HUDEP-2 (cell line): Measurements from ENCODE around the gene CELSR1.

Experiments
- DNase-seq, 76 experiments: peaks; one replicate each; lab custom pipeline; 2025; ENCODE audit not compliant: unreplicated experiment in 76 of 76; lab: John Stamatoyannopoulos, UW

CELSR1 gene

DNA sequence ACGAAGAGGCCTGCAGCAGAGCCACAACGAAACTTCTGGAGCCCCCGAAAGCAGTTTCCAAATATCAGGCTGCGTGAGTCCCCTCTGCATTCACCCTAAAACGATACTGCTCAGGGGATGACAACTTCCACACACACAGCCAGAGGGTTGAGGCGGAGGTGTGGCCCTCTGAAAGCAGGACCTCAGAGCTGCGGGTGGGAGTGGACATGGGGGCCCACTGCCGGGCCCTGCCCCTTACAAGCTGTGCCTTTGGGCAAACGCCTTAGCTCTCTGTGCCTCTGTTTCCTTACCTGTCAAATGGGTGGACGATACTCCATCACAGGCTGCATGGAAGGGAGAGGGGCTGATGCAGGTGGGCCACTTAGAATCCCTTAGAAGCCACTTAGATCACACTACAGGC is 148.8 kb downstream of the CELSR1 start:
- no peak for DNase-seq

DNA sequence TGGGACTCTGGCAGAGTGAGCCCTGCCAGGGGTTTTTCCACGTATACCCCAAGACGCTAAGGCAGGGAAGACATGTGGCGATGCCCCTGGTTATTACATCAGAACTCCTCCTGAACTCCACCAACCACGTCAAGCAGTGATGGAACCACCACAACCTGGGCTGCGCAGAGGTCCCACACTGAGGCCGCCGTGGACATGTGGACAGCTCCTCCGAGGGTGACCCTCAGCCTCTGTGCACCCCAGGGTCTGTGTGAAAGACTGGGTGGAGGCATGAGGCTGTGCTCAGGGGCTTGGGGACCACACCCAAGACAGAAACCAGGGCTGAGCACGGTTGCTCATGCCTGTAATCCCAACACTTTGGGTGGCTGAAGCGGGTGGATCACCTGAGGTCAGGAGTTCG is 149.7 kb downstream of the CELSR1 start:
- no peak for DNase-seq

DNA sequence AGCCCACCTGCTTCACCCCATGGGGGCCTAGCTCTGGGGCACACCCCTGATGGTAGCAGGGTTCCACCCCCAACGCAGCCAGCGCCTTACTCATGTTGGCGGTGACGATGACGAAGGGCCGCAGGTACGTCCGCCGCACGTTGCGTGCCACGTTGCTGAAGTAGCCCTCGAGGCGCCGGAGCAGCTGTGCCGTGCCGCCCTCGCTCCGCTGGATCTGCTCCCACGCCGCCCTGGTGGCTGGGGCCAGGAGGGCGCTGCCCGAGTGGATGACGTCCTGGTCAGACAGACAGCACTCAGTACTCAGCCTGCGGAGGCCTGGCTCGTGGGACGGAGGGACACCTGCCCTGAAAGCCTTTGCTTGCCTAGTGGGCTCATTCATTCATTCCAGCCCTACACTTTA is 151.1 kb downstream of the CELSR1 start:
- no peak for DNase-seq

DNA sequence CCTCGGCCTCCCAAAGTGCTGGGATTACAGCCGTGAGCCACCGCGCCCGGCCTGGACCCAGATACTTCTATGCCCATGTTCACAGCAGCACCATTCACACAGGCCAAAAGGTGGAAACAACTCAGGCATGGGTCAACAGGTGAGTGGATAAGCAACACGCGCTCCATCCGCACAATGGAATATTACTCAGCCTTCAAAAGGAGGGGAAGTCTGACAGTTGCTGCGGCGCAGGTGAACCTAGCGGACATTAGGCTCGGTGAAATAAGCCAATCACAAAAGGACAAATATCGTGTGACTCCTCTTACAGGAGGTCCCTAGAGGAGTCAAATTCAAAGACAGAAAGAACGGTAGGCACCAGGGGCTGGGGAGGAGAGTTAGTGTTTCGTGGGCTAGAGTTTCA is 154.9 kb downstream of the CELSR1 start:
- no peak for DNase-seq

DNA sequence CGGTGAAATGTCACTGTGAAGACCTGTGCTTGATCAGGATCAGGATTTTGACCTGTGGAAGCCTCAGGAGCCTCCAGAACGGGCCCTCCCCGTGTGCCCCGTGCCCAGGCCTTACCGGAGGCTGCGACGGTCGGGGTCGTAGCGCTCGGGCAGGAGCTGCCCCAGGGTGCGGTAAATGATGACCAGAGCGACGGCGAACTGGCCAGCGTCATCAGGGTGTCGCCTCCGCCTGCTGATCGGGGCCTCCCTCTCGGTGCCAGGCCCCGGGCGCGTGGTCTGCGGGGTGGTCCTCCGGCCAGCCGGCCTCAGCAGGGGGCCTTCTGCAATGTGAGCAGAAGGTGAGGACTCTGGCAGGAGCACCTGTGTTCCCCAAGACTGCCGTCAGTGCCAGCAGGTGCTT is 155.7 kb downstream of the CELSR1 start:
- DNase-seq: no peak

DNA sequence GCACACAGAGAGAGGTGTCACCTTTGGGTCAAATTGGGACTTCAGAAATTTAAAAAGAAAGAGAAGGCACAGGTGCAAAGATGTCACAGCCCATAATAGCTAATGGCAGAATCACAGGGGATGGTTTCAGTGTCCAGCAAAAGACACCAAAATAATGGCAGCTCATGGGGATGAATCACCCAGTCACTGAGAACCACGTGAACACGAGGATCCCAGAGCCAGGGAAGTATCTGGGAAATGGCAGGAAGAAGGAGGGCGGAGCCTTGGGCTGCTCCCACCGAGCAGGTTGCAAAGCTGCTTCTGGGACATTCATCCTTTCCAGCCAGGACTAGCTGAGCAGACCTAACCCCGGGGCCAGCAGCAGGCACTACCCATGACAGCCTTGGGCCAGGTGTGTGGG is 156.3 kb downstream of the CELSR1 start:
- no peak for DNase-seq

DNA sequence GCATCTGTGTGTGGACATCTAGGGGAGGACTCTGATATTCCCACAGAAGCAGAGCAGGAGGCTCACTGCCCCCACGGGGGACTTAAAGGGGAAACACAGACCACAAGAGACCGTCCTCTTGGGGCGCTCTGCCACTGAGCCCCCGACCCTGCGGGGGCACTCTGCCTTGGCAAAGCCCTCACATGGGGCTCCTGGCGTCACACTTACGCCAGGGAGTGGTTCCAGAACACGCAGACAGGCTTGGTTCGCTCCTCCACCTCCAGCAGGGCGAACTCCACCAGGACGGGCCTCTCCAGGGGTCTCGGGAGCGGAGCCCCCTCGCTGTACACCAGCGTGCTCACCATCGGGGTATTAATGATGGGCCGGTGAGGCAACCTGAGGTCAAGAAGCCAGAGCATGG is 156.8 kb downstream of the CELSR1 start:
- no peak for DNase-seq

DNA sequence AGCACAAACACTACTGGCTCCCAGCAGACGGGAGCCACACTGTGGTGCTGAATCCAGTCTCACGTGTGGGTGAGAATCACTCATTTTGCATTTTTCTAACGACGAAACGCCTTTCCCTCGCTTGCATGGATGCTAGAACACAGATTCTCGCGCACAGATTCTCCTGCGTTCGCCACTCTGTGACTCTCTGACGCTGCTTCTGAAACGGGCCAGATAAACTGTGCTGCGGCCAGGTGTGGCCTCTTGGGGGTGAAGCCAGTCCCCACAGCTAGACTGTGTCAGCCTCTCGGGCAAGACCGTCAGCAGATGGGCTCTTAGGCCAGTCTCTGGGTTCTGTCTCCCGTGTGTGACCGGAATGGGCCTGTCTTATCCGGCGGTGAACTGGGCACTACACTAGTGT is 157.4 kb downstream of the CELSR1 start:
- no peak for DNase-seq

DNA sequence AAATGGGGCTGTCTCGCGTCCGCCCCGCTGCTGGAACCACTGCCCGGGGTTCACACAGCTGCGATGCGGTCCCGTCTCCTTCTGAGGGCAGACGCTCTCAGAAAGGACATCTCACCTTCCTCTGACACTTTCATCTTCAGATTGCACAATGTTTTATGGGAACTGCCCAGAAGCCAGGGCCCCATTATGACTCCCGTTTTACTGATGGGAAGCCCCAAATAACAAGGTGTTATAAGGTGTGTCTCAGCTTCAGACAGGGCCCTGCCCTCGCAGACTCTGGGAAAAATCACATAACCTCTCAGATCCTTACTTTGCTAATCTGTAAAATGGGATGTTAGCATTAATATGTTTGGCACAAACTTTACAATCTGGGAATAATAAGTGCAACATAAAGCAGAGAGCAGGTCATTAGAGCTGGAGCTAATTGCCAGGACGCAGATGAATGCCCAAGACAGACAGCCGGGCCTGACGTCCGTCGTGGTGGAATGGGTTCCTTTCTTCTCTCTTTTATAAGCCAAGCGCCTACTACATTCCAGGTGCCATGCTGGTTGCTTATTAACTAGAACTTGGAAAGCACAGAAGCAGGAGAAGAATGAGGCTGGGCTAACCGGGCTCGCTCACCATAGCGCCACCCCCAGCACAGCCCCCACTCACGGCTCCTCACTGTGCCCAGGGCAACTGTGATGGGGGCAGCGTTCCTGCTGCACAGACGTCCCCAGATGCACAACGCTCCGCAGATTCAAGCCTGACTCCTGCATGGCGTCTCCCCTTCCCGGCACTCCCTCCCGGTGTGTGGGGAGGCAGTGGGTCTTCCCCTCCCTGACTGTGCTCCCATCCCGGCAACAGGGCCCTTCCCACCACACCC is 158.1 kb downstream of the CELSR1 start:
- no peak for DNase-seq

DNA sequence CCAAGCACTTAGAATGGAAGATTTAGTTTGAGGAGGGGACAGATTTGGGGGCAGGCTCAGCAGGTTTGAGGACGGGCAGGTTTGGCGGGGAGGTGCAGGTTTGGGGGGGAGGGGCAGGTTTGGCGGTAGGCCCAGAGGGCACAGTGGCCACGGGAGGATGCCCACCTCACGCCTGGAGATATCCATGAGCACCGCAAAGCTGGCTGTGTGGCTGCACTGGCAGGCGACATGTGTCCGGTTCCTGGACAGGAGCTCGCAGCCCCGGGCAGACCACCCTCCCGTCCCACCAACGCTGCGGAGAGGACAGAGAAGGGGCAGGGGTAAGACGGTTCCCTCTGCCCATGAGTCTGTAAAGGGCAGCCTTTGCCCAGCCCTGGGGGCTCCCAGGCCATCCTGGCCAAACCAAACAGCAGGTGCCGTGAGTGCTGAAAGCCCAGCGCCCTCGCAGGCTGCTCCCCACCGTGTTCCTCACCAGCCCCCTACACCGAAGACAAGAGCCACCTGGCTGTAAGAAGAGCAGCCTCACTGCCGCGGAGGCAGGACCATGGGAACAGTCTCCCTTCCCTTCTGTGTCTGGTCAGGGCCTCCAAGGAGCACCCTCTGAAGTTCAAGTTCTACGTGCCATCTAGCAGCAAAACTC is 158.9 kb downstream of the CELSR1 start:
- no peak for DNase-seq

DNA sequence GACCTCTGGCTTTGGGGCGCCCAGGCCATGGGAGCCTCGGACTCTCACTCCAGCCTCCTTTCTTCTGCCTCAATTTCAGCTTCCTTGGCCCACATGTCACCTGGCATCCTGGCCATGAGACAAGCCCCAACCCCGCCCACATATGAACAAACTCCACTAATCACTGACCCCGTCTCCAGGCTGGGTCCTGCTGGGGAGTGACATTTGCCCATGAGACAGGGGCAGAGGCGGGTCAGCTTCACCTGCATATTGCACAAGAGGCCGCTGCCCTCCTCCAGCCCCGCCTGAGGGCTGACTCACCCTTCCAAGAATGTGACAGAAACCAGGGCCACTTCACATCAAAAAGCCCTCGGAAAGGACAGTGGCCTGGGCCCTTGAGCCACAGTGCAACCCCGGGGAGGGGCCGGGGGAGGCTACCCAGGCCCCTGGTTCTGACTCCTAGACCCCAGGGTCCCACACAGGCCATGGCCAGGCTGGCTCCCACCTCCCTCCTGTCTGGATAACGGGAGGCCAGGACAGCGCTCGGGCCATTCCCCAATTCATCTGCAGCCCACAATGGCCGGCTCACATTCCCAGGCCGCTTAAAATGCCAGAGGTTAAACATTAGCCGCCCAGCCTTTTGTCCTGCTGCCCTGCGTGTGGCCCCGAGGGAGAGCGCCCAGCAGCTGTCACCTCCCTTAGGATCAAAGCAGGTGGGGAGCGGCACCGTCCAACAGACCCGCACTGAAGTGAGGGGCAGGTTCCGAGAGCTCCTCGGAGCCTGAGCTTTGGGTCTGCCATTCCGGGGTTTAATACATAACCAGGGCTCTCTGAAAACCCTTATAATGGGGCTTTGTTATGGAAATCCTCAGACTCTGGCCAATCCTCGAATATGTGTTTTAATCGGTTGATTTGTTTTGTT is 159.6 kb downstream of the CELSR1 start:
- no peak for DNase-seq

DNA sequence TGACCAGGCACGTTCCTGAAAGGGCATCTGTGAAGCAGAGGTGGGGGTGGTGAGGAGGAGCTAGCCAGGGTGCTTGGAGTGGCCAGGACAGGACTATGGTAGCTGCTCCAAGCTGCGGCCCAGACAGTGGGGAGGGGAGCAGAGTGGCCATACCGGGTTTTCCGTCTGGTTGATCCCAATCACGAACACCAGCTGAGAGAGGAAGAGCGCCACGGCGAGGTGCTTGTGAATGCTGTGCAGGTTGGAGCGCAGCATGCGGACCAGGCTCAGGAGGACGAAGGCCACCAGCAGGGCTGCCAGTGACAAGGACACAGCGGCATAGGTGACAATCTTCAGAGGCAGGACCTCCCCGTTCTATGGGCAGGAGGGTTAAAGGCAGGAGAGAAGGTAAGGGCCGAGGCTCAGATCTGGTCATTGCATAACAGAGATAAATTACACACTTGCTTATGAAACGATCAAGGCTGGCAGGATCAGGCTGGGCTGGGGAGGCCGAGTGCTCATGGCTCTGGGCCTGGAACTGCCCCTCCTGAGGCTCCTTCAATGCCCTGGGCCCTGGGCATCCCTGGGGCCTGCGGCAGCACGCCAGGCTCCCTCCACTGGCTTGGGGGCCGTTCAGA is 160.4 kb downstream of the CELSR1 start:
- DNase-seq: no peak

DNA sequence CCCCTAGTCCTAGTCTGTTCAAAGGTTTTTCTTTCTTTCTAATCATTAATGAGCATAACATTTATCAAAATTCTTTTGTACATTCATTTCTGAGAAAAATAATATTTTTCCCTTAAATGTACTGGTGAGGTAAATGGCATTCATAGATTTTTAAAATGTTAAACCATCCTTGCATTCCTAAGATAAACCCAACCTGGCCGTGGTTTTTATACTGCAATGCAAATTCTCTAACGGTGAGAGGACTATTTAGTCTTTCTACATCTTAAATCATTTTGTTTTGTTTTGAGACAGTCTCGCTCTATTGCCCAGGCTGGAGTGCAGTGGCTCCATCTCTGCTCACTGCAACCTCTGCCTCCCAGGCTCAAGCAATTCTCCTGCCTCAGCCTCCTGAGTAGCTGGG is 161.3 kb downstream of the CELSR1 start:
- no peak for DNase-seq

DNA sequence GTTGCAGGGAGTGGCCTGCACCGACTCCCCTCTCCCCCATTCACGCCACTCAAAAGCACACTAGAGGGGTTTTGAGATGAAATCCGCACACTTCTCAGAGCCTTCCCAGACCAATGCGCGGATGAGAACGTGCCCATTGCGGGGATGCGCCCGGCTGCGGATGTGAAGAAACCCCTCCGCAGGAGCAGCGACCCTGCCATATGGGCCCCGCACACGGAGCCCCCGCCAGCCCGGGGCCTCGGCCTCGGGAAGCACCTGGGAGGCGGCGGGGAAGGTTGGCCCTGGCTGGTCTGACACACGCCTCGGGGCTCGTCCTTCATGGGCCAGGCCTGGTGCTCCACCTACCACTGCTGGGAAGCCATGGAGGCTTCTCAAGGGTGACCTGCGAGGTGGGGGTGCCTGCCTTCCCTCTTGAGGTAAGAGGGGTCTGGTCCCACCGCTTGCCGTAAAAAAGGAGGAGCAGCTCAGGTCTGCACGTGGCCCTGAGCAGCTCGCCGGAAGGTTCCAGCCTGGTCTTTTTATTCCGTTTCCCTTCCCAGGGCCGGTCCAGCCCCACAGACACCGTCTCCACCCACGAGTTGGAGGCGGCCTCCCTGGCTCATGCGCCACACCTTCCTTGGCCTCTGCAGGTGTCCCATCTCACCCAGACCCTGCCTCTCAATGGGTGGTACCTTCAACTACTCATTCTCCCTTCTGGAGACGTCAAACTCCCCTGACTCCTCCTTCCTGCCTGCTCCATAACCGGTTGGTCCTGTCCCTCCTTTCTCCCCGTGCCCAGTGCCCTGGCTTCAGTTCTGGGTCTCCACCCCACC is 162.6 kb downstream of the CELSR1 start:
- DNase-seq: no peak

DNA sequence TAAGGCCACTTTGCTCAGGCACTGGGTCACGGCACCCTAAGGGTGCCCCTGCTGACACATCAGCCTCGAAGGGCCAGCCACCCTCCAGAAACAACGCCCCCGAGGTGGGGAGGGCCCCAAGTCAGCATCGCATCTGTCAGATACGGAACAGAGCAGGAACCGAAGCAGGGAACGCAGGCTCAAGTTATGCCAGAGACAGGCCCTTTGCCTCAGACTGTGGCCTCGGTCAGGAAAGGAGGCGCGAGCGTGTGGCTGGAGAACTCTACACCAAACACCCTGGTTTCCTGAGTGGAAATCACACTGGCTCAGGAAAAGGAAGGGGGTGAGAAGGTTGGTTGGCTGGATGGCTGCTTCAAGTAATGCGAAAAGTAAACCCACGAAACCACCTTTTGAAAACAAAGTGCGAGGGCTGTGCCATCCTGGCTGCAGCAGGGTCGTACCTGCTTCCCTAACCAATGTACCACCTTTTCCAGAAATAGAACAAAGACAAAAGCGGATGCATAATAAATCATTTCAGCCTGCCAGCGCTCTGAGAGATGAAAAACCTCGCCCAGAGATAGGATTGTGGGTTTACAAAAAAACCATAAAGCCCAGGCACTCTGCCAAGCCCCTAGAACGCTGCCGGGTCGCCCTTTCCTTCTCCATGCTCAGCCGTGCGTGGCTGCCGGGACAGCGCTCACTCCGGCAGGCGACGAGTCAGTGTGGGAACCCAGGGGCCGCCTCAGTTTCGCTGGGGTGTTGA is 163.3 kb downstream of the CELSR1 start:
- DNase-seq: no peak

DNA sequence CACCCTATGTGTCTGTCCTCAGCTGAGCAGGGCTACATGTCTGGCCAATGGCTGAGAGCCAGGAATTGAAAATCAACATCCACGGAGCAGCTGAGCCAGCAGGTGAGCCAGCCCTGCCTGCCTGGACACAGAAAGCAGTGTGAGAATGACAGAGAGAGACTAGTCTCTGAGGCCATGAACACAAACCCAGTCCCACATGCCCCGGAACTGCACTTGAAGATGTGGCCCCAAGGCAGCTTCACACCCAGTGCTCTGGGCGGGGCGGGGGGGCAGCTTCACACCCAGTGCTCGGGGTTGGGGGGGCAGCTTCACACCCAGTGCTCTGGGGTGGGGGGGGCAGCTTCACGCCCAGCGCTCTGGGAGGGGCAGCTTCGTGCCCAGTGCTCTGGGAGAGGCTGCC is 164.3 kb downstream of the CELSR1 start:
- DNase-seq: no peak

DNA sequence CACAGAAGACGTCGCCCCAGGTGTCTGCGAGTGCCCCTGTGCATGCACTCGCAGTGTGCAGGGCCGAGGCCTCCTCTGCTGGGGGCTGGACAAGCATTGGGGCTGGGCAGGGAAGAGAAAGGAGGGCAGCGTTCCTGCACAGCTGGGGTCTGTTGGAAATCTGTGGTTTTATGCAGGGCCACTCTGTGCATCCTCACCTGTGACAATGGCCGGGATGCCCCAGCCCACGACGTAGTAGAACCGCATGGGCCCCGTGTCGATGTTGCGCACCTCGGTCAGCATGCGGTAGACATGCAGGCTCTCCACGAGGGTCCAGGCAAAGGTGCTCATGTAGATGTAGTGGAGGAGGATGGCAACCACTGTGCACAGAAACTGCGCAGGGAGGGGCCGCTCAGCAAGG is 164.7 kb downstream of the CELSR1 start:
- no peak for DNase-seq

DNA sequence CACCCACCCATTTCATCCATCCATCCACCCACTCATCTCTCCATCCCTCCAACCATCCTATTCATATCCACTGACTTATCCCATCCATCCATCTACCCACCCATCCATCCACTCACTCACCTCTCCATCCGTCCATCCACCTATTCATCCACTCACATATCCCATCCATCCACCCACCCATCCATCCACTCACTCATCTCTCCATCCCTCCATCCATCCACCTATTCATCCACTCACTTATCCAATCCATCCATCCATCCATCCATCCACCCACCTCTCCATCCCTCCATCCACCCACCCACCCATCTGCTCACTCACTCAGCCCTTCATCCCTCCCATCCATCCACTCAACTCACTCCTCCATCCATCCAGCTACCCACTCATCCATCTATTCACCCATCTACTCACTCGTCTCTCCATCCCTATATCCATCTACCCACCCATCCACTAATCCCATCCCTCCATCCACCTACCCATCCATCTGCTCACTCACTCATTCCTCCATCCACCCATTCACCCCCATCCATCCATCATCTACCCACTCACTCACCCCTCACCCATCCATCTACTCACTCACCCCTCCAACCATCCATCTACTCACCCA is 165.7 kb downstream of the CELSR1 start:
- no peak for DNase-seq
